PC-3 (cell line): ENCODE results near the gene LRRC3.

Experiments used
- CTCF ChIP-seq: fragments of 300-600 bp; sonication (generic); conservative IDR thresholded peaks from 2 replicates; pipeline ENCODE4 v1.5.1; 2017; ENCODE audit warnings: antibody characterized with exemption, low read depth, mild to moderate bottlenecking, low read length
- EZH2 ChIP-seq: fragments of 300-600 bp; sonication (generic); IDR thresholded peaks from one replicate; pipeline ENCODE4 v1.6.1; 2017; ENCODE audit warnings: antibody characterized with exemption, mild to moderate bottlenecking, low read length; ENCODE audit not compliant: unreplicated experiment
- EZH2phosphoT487 ChIP-seq: fragments of 300-600 bp; sonication (generic); IDR thresholded peaks from 2 replicates; pipeline ENCODE4 v1.6.1; 2018; ENCODE audit warnings: mild to moderate bottlenecking, antibody characterized with exemption, low read length, borderline replicate concordance

DNA sequence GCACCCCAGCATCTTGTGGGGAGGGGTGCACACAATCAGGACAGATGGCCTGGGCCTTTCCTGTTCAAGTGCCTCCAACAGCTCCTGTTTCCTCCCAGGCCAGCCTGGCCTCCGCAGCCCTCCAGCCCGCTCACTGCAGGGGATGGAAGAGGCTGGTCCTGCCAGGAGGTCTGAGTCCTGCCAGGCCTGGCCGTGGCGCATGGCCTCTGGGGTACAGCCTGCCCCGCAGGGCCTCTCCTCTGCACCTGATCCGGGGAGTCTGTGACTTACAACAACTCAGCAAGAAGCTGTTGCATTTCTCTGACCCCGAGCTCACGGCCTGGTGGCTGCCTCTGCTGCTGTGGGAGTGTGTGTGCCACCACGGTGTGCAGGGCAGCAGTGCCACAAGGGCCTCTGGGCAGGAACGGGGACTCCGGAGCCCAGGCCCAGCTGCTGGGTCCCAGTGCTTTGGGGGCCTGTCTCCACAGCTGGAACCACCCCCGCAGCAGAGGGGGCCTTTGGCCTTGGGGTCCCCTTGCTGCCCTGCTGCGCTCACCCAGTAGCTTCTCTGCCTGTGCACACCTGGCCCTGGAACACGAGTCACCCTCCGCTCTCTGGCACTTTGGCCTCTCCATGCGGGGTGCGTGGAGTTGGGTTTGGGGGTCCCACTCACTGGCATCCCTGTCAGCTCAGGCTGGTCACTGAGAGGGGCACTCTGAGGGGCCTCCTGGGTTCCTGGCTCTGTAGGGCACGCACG, 17.4 kb upstream of the LRRC3 start:
- TF ChIP-seq CTCF (no peak), EZH2phosphoT487 (no peak), EZH2 (no peak)
